ENCODE measurements around the gene LTBP1. TPM values are rescaled to one million over a fixed set of nuclear protein-coding genes. Genes with fewer than 3 reads are reported as not detected.

Gene LTBP1
- total RNA-seq, 2 experiments from 2014 or later: 0.18 TPM; not detected in 1

- intact Hi-C loops (cut with micrococcal nuclease): no loop called here
- Mint-ChIP-seq H3K9me3 (no peaks in the 10 kb centered on the region), H3K4me3 (no peak overlapping the region), H3K36me3 (ENCODE audit: low read depth) (no peaks in the 10 kb centered on the region), H3K4me1 (ENCODE audit: low read depth) (peaks cover 13% of the 10 kb centered on the region), H3K27ac (no peak overlapping the region), H3K27me3 (no peaks in the 10 kb centered on the region)
- no peak for TF ChIP-seq CTCF (IDR thresholded peaks at IDR 0.05)
- DNase-seq: peak; percentile 12
- ATAC-seq: no peak
- ChIA-PET POLR2A (no interaction called here), CTCF (interaction anchor here (0.5 kb wide), 1 partner anchor 248 kb away, joined by 3 read pairs; no protein-coding TSS in a partner anchor)
These were observed 397.5 kb downstream of the LTBP1 start for GRCh38 chr2:33344230-33344629.

GRCh38 chr2:33347856-33348255 lies 401.1 kb downstream of the LTBP1 start:
- Mint-ChIP-seq H3K4me3 (no peak overlapping the region), H3K27ac (no peak overlapping the region), H3K4me1 (ENCODE audit: low read depth) (peaks cover 13% of the 10 kb centered on the region), H3K36me3 (ENCODE audit: low read depth) (no peaks in the 10 kb centered on the region), H3K9me3 (no peaks in the 10 kb centered on the region), H3K27me3 (no peaks in the 10 kb centered on the region)
- DNase-seq (no peak), ATAC-seq (no peak)
- no peak for TF ChIP-seq CTCF (IDR thresholded peaks at IDR 0.05)
- CTCF ChIA-PET: no interaction called here
- intact Hi-C loops (cut with micrococcal nuclease): no loop called here
- POLR2A ChIA-PET: interaction anchor here (1.0 kb wide), 1 partner anchor 9 kb away, joined by 4 read pairs; no protein-coding TSS in a partner anchor

GRCh38 chr2:33350632-33351031 lies 403.9 kb downstream of the LTBP1 start:
- peaks cover 2% of the 10 kb centered on the region for H3K36me3 Mint-ChIP-seq (ENCODE audit: low read depth)
- DNase-seq (no peak), ATAC-seq (no peak)
- no peak overlapping the region for H3K4me3 Mint-ChIP-seq
- no peak for TF ChIP-seq CTCF (IDR thresholded peaks at IDR 0.05)
- H3K9me3 Mint-ChIP-seq: peaks cover 2% of the 10 kb centered on the region
- H3K27ac Mint-ChIP-seq: no peak overlapping the region
- no peaks in the 10 kb centered on the region for H3K27me3 Mint-ChIP-seq
- ChIA-PET CTCF (no interaction called here), POLR2A (no interaction called here)
- H3K4me1 Mint-ChIP-seq (ENCODE audit: low read depth): no peaks in the 10 kb centered on the region
- intact Hi-C loops (cut with micrococcal nuclease): no loop called here

- ChIA-PET CTCF (no interaction called here), POLR2A (interaction anchor here (0.8 kb wide), 1 partner anchor 35 kb away, joined by 3 read pairs; no protein-coding TSS in a partner anchor)
- intact Hi-C loops (cut with micrococcal nuclease): no loop called here
- peaks cover 8% of the 10 kb centered on the region for H3K36me3 Mint-ChIP-seq (ENCODE audit: low read depth)
- no peak overlapping the region for H3K4me3 Mint-ChIP-seq
- H3K27ac Mint-ChIP-seq: no peak overlapping the region
- peaks cover 11% of the 10 kb centered on the region for H3K9me3 Mint-ChIP-seq
- H3K4me1 Mint-ChIP-seq (ENCODE audit: low read depth): no peaks in the 10 kb centered on the region
- DNase-seq: no peak
- no peak for ATAC-seq
- no peaks in the 10 kb centered on the region for H3K27me3 Mint-ChIP-seq
- no peak for TF ChIP-seq CTCF (IDR thresholded peaks at IDR 0.05)
These were observed 405.0 kb downstream of the LTBP1 start for GRCh38 chr2:33351781-33352180.

- DNase-seq: no peak
- H3K9me3 Mint-ChIP-seq: peaks cover 12% of the 10 kb centered on the region
- TF ChIP-seq CTCF (IDR thresholded peaks at IDR 0.05): no peak
- ChIA-PET POLR2A (no interaction called here), CTCF (no interaction called here)
- peaks cover 9% of the 10 kb centered on the region for H3K36me3 Mint-ChIP-seq (ENCODE audit: low read depth)
- intact Hi-C loops (cut with micrococcal nuclease): no loop called here
- H3K27me3 Mint-ChIP-seq: no peaks in the 10 kb centered on the region
- H3K4me1 Mint-ChIP-seq (ENCODE audit: low read depth): no peaks in the 10 kb centered on the region
- H3K4me3 Mint-ChIP-seq: no peak overlapping the region
- no peak for ATAC-seq
- no peak overlapping the region for H3K27ac Mint-ChIP-seq
These were observed 408.2 kb downstream of the LTBP1 start for GRCh38 chr2:33354981-33355380.
